ENCODE results near the gene ABCG2. TPM values are rescaled to one million over a fixed set of nuclear protein-coding genes. Genes with fewer than 3 reads are reported as not detected.
A peak's percentile ranks its signal among the peaks of the same experiment; 100 is the strongest.

The ABCG2 gene
- total RNA-seq (2022) (0.24 and 0.44 TPM in 2 replicates), Bru-seq, nascent RNA (percentile 7 among the genes with signal in this experiment), BruChase-seq, experiment 1, labeled RNA remaining after a 6-hour chase (percentile 5 among the genes with signal in this experiment), BruChase-seq, experiment 2, labeled RNA remaining after a 2-hour chase (percentile 7 among the genes with signal in this experiment)
- long read RNA-seq, partial matches to known transcripts, result 1 of 1 reads
- long read RNA-seq, other reads (novel, unspliced or antisense), result 0 of 1 reads

DNA sequence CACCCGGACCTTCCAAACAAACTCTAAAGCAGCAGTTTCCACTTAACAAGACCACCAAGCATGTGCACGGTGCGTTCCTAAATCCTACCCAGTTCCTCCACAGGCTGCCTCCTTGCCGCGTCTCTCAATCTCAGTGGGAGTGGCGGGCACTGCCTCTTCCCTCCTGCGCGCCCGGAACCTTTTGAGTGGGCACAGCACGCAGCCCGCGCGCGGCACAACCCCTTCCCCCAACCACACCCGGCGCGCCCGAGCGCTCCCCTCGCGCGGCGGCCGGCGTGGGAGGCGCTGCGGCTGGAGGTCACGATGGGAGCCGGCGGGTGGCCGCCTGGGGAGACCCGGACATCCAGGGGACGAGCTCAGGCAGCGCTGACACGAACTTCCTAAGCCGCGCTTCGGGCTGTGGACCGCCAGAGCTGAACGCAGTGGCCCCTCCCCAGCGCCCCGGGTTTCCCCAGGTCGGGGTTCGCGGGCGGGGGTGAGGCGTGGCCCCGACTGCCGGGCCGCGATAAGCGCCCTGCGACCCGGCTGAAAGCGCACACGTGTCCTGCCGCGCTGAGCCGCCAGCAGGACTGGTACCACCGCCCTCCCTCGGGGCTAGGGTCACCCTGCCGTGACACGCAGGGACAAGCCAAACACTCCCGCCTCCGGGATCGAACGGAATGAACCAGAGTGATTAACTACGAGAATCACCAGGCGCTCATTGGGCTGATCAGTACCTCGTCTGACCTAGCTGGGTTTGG, at the start of gene ABCG2:
ABCG2 (minus strand) TSS at position 151 of the 740 bp plus-strand sequence. CDS start 18,644 bp downstream, outside the sequence.
- no TSS peak for BruUV-seq (replicated peaks)
- peak; percentile 24 for DNase-seq
- no peaks in the 10 kb centered on the region for H3K4me1 Mint-ChIP-seq (ENCODE audit: low read depth, unreplicated experiment)
- peak within 1 kb of the TSS; percentile 63 for H3K4me3 Mint-ChIP-seq (ENCODE audit: low read depth, unreplicated experiment)
- peaks cover 6% of the 10 kb centered on the region for H3K36me3 Mint-ChIP-seq (ENCODE audit: insufficient read depth, unreplicated experiment)
- intact Hi-C loops (cut with micrococcal nuclease; ENCODE audit: unreplicated experiment), result no loop called here
- CTCF ChIA-PET, result interaction anchor here (1.0 kb wide), 1 partner anchor 125 kb away, joined by 3 read pairs; no protein-coding TSS in a partner anchor
- no peak within 1 kb of the TSS for H3K27ac Mint-ChIP-seq (ENCODE audit: unreplicated experiment)
- no peaks in the 10 kb centered on the region for H3K9me3 Mint-ChIP-seq (ENCODE audit: low read depth, unreplicated experiment)
- TF ChIP-seq, protein P1, sequence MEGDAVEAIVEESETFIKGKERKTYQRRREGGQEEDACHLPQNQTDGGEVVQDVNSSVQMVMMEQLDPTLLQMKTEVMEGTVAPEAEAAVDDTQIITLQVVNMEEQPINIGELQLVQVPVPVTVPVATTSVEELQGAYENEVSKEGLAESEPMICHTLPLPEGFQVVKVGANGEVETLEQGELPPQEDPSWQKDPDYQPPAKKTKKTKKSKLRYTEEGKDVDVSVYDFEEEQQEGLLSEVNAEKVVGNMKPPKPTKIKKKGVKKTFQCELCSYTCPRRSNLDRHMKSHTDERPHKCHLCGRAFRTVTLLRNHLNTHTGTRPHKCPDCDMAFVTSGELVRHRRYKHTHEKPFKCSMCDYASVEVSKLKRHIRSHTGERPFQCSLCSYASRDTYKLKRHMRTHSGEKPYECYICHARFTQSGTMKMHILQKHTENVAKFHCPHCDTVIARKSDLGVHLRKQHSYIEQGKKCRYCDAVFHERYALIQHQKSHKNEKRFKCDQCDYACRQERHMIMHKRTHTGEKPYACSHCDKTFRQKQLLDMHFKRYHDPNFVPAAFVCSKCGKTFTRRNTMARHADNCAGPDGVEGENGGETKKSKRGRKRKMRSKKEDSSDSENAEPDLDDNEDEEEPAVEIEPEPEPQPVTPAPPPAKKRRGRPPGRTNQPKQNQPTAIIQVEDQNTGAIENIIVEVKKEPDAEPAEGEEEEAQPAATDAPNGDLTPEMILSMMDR (IDR thresholded peaks at IDR 0.05; ENCODE audit: unreplicated experiment), result no peak
- peaks cover 13% of the 10 kb centered on the region for H3K27me3 Mint-ChIP-seq (ENCODE audit: unreplicated experiment)

DNA sequence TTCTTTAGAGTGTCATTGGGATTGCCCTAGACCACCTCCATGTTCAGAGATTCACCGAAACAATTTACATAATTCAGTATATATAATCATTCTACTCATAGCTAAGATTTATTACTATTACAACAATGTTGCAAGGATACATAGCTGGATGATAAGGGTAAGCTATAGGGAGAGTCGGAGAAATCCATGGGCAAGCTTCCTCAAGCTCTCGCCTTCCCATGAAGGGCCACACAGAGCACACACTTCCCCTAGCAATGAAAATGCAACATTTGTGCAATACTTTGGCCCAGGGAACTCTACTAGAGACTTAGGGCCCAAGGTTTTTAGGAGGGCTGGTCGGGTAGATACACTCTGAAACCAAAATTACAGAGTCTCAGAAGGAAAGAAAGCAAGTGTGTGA, 49.7 kb upstream of the ABCG2 start:
- TF ChIP-seq, protein P1 (IDR thresholded peaks at IDR 0.05; ENCODE audit: unreplicated experiment), result no peak
- H3K4me3 Mint-ChIP-seq (ENCODE audit: low read depth, unreplicated experiment), result no peak overlapping the region
- no peak for DNase-seq
- H3K27me3 Mint-ChIP-seq (ENCODE audit: unreplicated experiment), result peaks cover 13% of the 10 kb centered on the region
- no peaks in the 10 kb centered on the region for H3K9me3 Mint-ChIP-seq (ENCODE audit: low read depth, unreplicated experiment)
- BruUV-seq (replicated peaks), result no TSS peak
- CTCF ChIA-PET, result interaction anchor here (0.5 to 0.6 kb wide), 2 partner anchors 10 to 11 kb away, joined by 3 to 5 read pairs; no protein-coding TSS in a partner anchor
- no peaks in the 10 kb centered on the region for H3K36me3 Mint-ChIP-seq (ENCODE audit: insufficient read depth, unreplicated experiment)
- intact Hi-C loops (cut with micrococcal nuclease; ENCODE audit: unreplicated experiment), result no loop called here
- no peak overlapping the region for H3K27ac Mint-ChIP-seq (ENCODE audit: unreplicated experiment)
- peaks cover 10% of the 10 kb centered on the region for H3K4me1 Mint-ChIP-seq (ENCODE audit: low read depth, unreplicated experiment)

DNA sequence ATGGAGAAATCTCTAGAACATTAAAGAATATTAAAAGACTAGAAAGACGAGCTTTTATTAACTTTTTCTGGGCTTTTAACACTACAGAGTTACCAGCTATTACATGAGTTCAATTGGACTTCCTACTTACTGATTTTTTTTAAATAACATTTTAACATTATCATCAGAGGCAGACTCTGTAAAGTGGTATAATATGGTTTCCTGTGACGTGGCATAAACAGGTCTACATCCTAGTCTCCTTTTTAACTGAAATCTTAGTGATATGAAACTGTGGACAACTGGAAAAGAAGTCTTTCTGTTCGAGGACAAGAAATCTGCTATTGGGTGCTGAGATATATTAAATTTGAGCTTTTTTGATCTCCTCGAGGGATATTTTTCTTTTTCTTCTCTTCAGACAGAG, 48.7 kb upstream of the ABCG2 start:
- Mint-ChIP-seq H3K9me3 (ENCODE audit: low read depth, unreplicated experiment) (no peaks in the 10 kb centered on the region), H3K4me1 (ENCODE audit: low read depth, unreplicated experiment) (peaks cover 5% of the 10 kb centered on the region), H3K27me3 (ENCODE audit: unreplicated experiment) (peaks cover 3% of the 10 kb centered on the region), H3K27ac (ENCODE audit: unreplicated experiment) (no peak overlapping the region), H3K36me3 (ENCODE audit: insufficient read depth, unreplicated experiment) (no peaks in the 10 kb centered on the region), H3K4me3 (ENCODE audit: low read depth, unreplicated experiment) (no peak overlapping the region)
- no peak for DNase-seq
- intact Hi-C loops (cut with micrococcal nuclease; ENCODE audit: unreplicated experiment), result no loop called here
- TF ChIP-seq, protein P1 (IDR thresholded peaks at IDR 0.05; ENCODE audit: unreplicated experiment), result no peak
- BruUV-seq (replicated peaks), result no TSS peak
- CTCF ChIA-PET, result interaction anchor here (0.6 kb wide), 1 partner anchor 174 kb away, joined by 3 read pairs; no protein-coding TSS in a partner anchor

DNA sequence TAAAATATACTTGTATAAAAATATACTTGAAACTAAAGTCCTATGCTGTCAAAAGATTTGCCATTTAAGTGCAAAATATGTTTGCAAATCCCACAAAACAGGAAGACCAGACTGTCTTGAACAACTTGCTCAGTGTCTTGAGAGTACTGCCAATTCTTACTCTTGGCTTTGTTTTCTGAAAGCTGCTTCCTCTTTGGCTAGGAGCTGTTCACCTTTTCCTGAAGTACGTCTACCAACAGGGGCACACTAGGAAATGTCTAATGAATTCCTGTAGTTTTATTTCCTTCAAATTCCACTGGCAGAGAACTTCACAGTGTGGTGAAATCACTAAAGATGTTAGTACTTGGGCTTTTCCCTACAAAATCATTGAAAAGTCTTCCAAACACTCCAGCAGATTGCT, 46.4 kb upstream of the ABCG2 start:
- intact Hi-C loops (cut with micrococcal nuclease; ENCODE audit: unreplicated experiment), result no loop called here
- Mint-ChIP-seq H3K36me3 (ENCODE audit: insufficient read depth, unreplicated experiment) (no peaks in the 10 kb centered on the region), H3K27me3 (ENCODE audit: unreplicated experiment) (no peaks in the 10 kb centered on the region), H3K4me1 (ENCODE audit: low read depth, unreplicated experiment) (no peaks in the 10 kb centered on the region), H3K27ac (ENCODE audit: unreplicated experiment) (no peak overlapping the region), H3K4me3 (ENCODE audit: low read depth, unreplicated experiment) (no peak overlapping the region), H3K9me3 (ENCODE audit: low read depth, unreplicated experiment) (no peaks in the 10 kb centered on the region)
- TF ChIP-seq, protein P1 (IDR thresholded peaks at IDR 0.05; ENCODE audit: unreplicated experiment), result no peak
- BruUV-seq (replicated peaks), result no TSS peak
- CTCF ChIA-PET, result no interaction called here
- DNase-seq, result no peak
